Hepatocyte (in vitro differentiated cells): ENCODE data around the gene SRBD1. TPM values are rescaled to one million over a fixed set of nuclear protein-coding genes. Genes with fewer than 3 reads are reported as not detected.

Experiments used
- DNase-seq: peaks from one replicate; pipeline ENCODE4 v3.0.0-alpha.2; 2016; ENCODE audit warnings: low spot score
- H2AFZ ChIP-seq: fragments of 200-600 bp; sonication (generic); 2 replicates; pipeline ENCODE4 v1.6.0; 2016; ENCODE audit warnings: antibody characterized with exemption, mild to moderate bottlenecking
- H3K27ac ChIP-seq: fragments of 200-600 bp; sonication (generic); 2 replicates; pipeline ENCODE4 v1.5.1; 2016; ENCODE audit warnings: mild to moderate bottlenecking
- H3K27me3 ChIP-seq: fragments of 200-600 bp; sonication (generic); 2 replicates; pipeline ENCODE4 v1.6.1; 2016
- H3K36me3 ChIP-seq: fragments of 200-600 bp; sonication (generic); replicated peaks from 2 replicates; pipeline ENCODE4 v1.5.1; 2016; ENCODE audit warnings: low read depth; ENCODE audit not compliant: insufficient read depth
- H3K4me1 ChIP-seq: fragments of 200-600 bp; sonication (generic); 2 replicates; pipeline ENCODE4 v1.5.1; 2016; ENCODE audit warnings: mild to moderate bottlenecking, moderate library complexity; ENCODE audit not compliant: insufficient read depth
- H3K4me2 ChIP-seq: fragments of 200-600 bp; sonication (generic); 2 replicates; pipeline ENCODE4 v1.6.0; 2016
- H3K4me3 ChIP-seq: fragments of 200-600 bp; sonication (generic); 2 replicates; pipeline ENCODE4 v1.5.1; 2016; ENCODE audit warnings: mild to moderate bottlenecking
- H3K79me2 ChIP-seq: fragments of 200-600 bp; sonication (generic); 2 replicates; pipeline ENCODE4 v1.6.0; 2017; ENCODE audit warnings: mild to moderate bottlenecking
- H3K9me2 ChIP-seq: fragments of 200-600 bp; sonication (generic); replicated peaks from 2 replicates; pipeline ENCODE4 v1.6.0; 2017; ENCODE audit warnings: mild to moderate bottlenecking; ENCODE audit not compliant: insufficient read depth
- H3K9me3 ChIP-seq: fragments of 200-600 bp; sonication (generic); 2 replicates; pipeline ENCODE4 v1.5.1; 2016; ENCODE audit warnings: low read depth, mild to moderate bottlenecking
- H4K20me1 ChIP-seq: fragments of 200-600 bp; sonication (generic); 2 replicates; pipeline ENCODE4 v1.6.0; 2016; ENCODE audit warnings: mild to moderate bottlenecking; ENCODE audit not compliant: insufficient read depth, poor library complexity, severe bottlenecking
- CTCF ChIP-seq: fragments of 200-600 bp; sonication (generic); IDR thresholded peaks from 2 replicates; pipeline ENCODE4 v1.5.1; 2016; ENCODE audit warnings: antibody characterized with exemption, mild to moderate bottlenecking; ENCODE audit not compliant: poor library complexity
- EZH2 ChIP-seq: fragments of 200-600 bp; sonication (generic); IDR thresholded peaks from 2 replicates; pipeline ENCODE4 v1.6.1; 2016; ENCODE audit warnings: antibody characterized with exemption, mild to moderate bottlenecking, borderline replicate concordance
- EZH2phosphoT487 ChIP-seq: fragments of 200-600 bp; sonication (generic); IDR thresholded peaks from one replicate; pipeline ENCODE4 v1.6.1; 2018; ENCODE audit warnings: antibody characterized with exemption, mild to moderate bottlenecking, low read depth, moderate library complexity; ENCODE audit not compliant: unreplicated experiment, severe bottlenecking
- WGBS: methylation state at CpG from one replicate; pipeline ENCODE4 v1.1.6; 2016; ENCODE audit warnings: low lambda C conversion rate; ENCODE audit errors: missing lambda C conversion rate; 5-methylcytosine and 5-hydroxymethylcytosine counted together
- polyA plus RNA-seq: library from polyadenylated mRNA; unstranded; fragments of >200 nt; fragmentation: Nextera tagmentation; extraction: Ambion mirVana; gene quantifications from 2 replicates; pipeline ENCODE4 v1.2.1, GENCODE V29; 2016
- total RNA-seq: library from RNA; depleted of rRNA; stranded (reverse); fragments of >200 nt; gene quantifications from 2 replicates; pipeline ENCODE4 v1.2.3, GENCODE V29; 2014

SRBD1 gene
- total and polyA plus RNA-seq, 2 experiments from 2014 or later: 6.7 to 16.6 TPM

DNA sequence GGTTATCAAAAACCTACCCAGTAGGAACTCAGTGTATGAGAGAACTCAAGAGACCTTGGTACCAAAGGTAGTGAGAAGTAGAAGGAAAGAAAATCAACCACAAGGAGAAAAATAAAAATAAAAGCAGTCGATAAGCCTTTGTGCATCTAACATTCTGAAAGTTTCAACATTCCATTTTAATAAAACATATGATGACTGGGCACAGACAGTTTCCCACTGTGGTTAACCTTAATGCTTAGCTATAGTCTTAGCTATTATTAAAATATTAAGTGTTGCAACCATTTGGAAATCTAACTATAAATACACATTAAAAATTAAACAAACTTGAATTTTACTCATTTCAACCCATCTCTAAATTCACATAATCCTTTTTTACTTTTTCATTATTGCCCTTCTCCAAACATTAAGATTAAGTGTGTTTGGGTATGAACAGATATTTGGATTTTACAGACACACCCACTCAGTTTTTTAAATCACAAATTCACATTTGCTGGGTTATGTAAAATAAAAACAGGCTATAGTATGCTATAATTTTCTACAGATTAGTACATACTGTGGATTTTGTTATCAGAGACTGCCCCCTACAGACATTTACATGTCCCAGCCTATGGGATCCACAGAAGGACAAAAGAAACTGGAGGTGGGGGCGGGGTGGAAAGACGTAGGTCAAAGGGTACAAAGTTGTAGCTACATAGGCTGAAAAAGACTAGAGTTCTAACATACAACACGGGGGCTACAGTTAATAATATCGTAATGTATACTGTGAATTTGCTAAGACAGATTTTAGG, 32.8 kb downstream of the SRBD1 start:
- TF ChIP-seq EZH2phosphoT487 (no peak), EZH2 (no peak), CTCF (peak; percentile 36)
- Histone ChIP-seq H3K9me2 (no peaks in the 10 kb centered on the region), H3K4me3 (no peak overlapping the region), H3K4me1 (no peaks in the 10 kb centered on the region), H3K27ac (no peak overlapping the region), H4K20me1 (no peaks in the 10 kb centered on the region), H3K79me2 (no peaks in the 10 kb centered on the region), H3K4me2 (no peak overlapping the region), H3K36me3 (no peaks in the 10 kb centered on the region), H3K27me3 (no peaks in the 10 kb centered on the region), H3K9me3 (no peaks in the 10 kb centered on the region), H2AFZ (no peak overlapping the region)
- 85% methylated on average over 5 of the region's 5 CpGs for WGBS
- DNase-seq: peak; percentile 20

DNA sequence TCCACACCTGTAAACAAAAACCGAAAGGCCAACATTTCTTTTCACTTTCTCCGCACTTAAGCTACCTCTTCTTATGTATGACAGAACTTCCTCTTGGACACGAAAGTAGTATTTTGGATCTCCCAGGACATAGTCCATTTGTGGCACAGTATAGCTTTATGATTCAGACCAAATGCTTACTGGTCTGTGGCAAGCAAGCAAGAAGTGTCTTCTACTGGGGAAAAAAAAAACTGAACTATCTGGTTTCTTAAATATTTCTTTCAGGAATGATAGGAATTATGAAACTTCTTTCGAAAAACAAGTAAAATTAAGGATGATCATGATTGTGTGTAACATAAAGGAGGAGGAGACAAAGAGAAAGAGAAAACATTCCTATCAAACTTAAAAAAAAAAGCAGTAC, 33.6 kb downstream of the SRBD1 start:
- 81% methylated on average over 4 of the region's 4 CpGs for WGBS
- Histone ChIP-seq H3K9me2 (no peaks in the 10 kb centered on the region), H3K36me3 (no peaks in the 10 kb centered on the region), H4K20me1 (no peaks in the 10 kb centered on the region), H3K27me3 (no peaks in the 10 kb centered on the region), H2AFZ (no peak overlapping the region), H3K4me1 (no peaks in the 10 kb centered on the region), H3K79me2 (no peaks in the 10 kb centered on the region), H3K4me2 (no peak overlapping the region), H3K27ac (no peak overlapping the region), H3K4me3 (no peak overlapping the region), H3K9me3 (no peaks in the 10 kb centered on the region)
- TF ChIP-seq CTCF: no peak
- no peak for TF ChIP-seq EZH2
- no peak for TF ChIP-seq EZH2phosphoT487
- no peak for DNase-seq

DNA sequence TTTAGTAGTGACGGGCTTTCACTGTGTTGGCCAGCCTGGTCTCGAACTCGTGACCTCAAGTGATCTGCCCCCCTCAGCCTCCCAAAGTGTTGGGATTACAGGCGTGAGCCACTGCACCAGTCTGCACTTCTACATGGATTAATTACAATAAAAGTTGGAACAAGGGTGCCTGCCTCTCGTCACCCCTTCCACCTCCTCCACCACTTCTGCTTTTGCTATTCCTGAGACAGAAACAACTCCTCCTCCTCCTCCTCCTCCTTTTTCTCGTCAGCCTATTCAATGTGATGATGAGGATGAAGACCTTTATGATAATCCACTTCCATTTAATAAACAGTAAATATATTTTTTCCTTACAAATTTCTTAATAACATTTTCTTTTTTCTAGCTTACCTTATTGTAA, 35.2 kb downstream of the SRBD1 start:
- WGBS: 99% methylated on average over 6 of the region's 6 CpGs
- no peak for DNase-seq
- Histone ChIP-seq H3K4me3 (no peak overlapping the region), H3K27ac (no peak overlapping the region), H3K4me1 (no peaks in the 10 kb centered on the region), H2AFZ (no peak overlapping the region), H3K9me2 (no peaks in the 10 kb centered on the region), H4K20me1 (no peaks in the 10 kb centered on the region), H3K27me3 (no peaks in the 10 kb centered on the region), H3K9me3 (no peaks in the 10 kb centered on the region), H3K4me2 (no peak overlapping the region), H3K36me3 (no peaks in the 10 kb centered on the region), H3K79me2 (no peaks in the 10 kb centered on the region)
- no peak for TF ChIP-seq EZH2phosphoT487

GRCh38 chr2:45572979-45573378, 38.1 kb downstream of the SRBD1 start:
- no peaks in the 10 kb centered on the region for H3K9me2 ChIP-seq
- H2AFZ ChIP-seq: no peak overlapping the region
- no peak overlapping the region for H3K4me3 ChIP-seq
- H4K20me1 ChIP-seq: no peaks in the 10 kb centered on the region
- TF ChIP-seq CTCF: no peak
- no peak for TF ChIP-seq EZH2phosphoT487
- no peak for TF ChIP-seq EZH2
- H3K4me2 ChIP-seq: no peak overlapping the region
- H3K4me1 ChIP-seq: peaks cover 5% of the 10 kb centered on the region
- 98% methylated on average over 3 of the region's 3 CpGs for WGBS
- H3K36me3 ChIP-seq: no peaks in the 10 kb centered on the region
- DNase-seq: no peak
- no peaks in the 10 kb centered on the region for H3K27me3 ChIP-seq
- H3K27ac ChIP-seq: no peak overlapping the region
- H3K9me3 ChIP-seq: no peaks in the 10 kb centered on the region
- H3K79me2 ChIP-seq: no peaks in the 10 kb centered on the region
